ENCODE measurements around the gene DGKB.

The DGKB gene

GRCh38 chr7:14902589-14903067 is at the start of gene DGKB:
Gene DGKB, minus strand, starts transcription at chr7:14902751.
- Histone ChIP-seq H3K9me3 (ENCODE audit: control insufficient read depth in 1 of 2, low read length in 2 of 2) (no peaks in the 10 kb centered on the region), H3K27ac (ENCODE audit: low read length) (peak within 1 kb of the TSS; percentile 7), H3K27me3 (ENCODE audit: low read depth, low read length) (no peaks in the 10 kb centered on the region), H3K36me3 (ENCODE audit: control insufficient read depth in 1 of 2, insufficient read depth in 2 of 2, low read length in 2 of 2) (no peaks in the 10 kb centered on the region), H3K4me1 (ENCODE audit: control insufficient read depth in 1 of 2, insufficient read depth in 2 of 2, low read length in 2 of 2) (no peaks in the 10 kb centered on the region), H3K4me3 (ENCODE audit: low read depth in 1 of 2, low read length in 2 of 2) (peak within 1 kb of the TSS; percentile 63 to 70)

- Histone ChIP-seq H3K27ac (ENCODE audit: low read length) (no peak overlapping the region), H3K36me3 (ENCODE audit: control insufficient read depth in 1 of 2, insufficient read depth in 2 of 2, low read length in 2 of 2) (no peaks in the 10 kb centered on the region), H3K27me3 (ENCODE audit: low read depth, low read length) (no peaks in the 10 kb centered on the region), H3K9me3 (ENCODE audit: control insufficient read depth in 1 of 2, low read length in 2 of 2) (no peaks in the 10 kb centered on the region), H3K4me3 (ENCODE audit: low read depth in 1 of 2, low read length in 2 of 2) (no peak overlapping the region), H3K4me1 (ENCODE audit: control insufficient read depth in 1 of 2, insufficient read depth in 2 of 2, low read length in 2 of 2) (no peaks in the 10 kb centered on the region)
These were observed 47.5 kb upstream of the DGKB start for GRCh38 chr7:14950013-14950412.

GRCh38 chr7:14938181-14938580 is 35.6 kb upstream of the DGKB start:
- no peaks in the 10 kb centered on the region for H3K4me1 ChIP-seq (ENCODE audit: control insufficient read depth in 1 of 2, insufficient read depth in 2 of 2, low read length in 2 of 2)
- no peak overlapping the region for H3K27ac ChIP-seq (ENCODE audit: low read length)
- H3K9me3 ChIP-seq (ENCODE audit: control insufficient read depth in 1 of 2, low read length in 2 of 2): no peaks in the 10 kb centered on the region

GRCh38 chr7:14937581-14937980 is 35.0 kb upstream of the DGKB start:
- H3K36me3 ChIP-seq (ENCODE audit: control insufficient read depth in 1 of 2, insufficient read depth in 2 of 2, low read length in 2 of 2): no peaks in the 10 kb centered on the region
- H3K27me3 ChIP-seq (ENCODE audit: low read depth, low read length): no peaks in the 10 kb centered on the region
- no peak overlapping the region for H3K4me3 ChIP-seq (ENCODE audit: low read depth in 1 of 2, low read length in 2 of 2)
- no peaks in the 10 kb centered on the region for H3K4me1 ChIP-seq (ENCODE audit: control insufficient read depth in 1 of 2, insufficient read depth in 2 of 2, low read length in 2 of 2)
- H3K27ac ChIP-seq (ENCODE audit: low read length): no peak overlapping the region
- no peaks in the 10 kb centered on the region for H3K9me3 ChIP-seq (ENCODE audit: control insufficient read depth in 1 of 2, low read length in 2 of 2)

More at GRCh38 chr7:14938181-14938580, 35.6 kb upstream of the DGKB start:
- Histone ChIP-seq H3K27me3 (ENCODE audit: low read depth, low read length) (no peaks in the 10 kb centered on the region), H3K4me3 (ENCODE audit: low read depth in 1 of 2, low read length in 2 of 2) (no peak overlapping the region), H3K36me3 (ENCODE audit: control insufficient read depth in 1 of 2, insufficient read depth in 2 of 2, low read length in 2 of 2) (no peaks in the 10 kb centered on the region)

GRCh38 chr7:14936554-14936953 is 34.0 kb upstream of the DGKB start:
- Histone ChIP-seq H3K4me1 (ENCODE audit: control insufficient read depth in 1 of 2, insufficient read depth in 2 of 2, low read length in 2 of 2) (no peaks in the 10 kb centered on the region), H3K36me3 (ENCODE audit: control insufficient read depth in 1 of 2, insufficient read depth in 2 of 2, low read length in 2 of 2) (no peaks in the 10 kb centered on the region), H3K9me3 (ENCODE audit: control insufficient read depth in 1 of 2, low read length in 2 of 2) (no peaks in the 10 kb centered on the region), H3K27ac (ENCODE audit: low read length) (no peak overlapping the region), H3K27me3 (ENCODE audit: low read depth, low read length) (no peaks in the 10 kb centered on the region), H3K4me3 (ENCODE audit: low read depth in 1 of 2, low read length in 2 of 2) (no peak overlapping the region)

- Histone ChIP-seq H3K27ac (ENCODE audit: low read length) (no peak overlapping the region), H3K4me1 (ENCODE audit: control insufficient read depth in 1 of 2, insufficient read depth in 2 of 2, low read length in 2 of 2) (no peaks in the 10 kb centered on the region), H3K4me3 (ENCODE audit: low read depth in 1 of 2, low read length in 2 of 2) (no peak overlapping the region), H3K9me3 (ENCODE audit: control insufficient read depth in 1 of 2, low read length in 2 of 2) (no peaks in the 10 kb centered on the region), H3K36me3 (ENCODE audit: control insufficient read depth in 1 of 2, insufficient read depth in 2 of 2, low read length in 2 of 2) (no peaks in the 10 kb centered on the region), H3K27me3 (ENCODE audit: low read depth, low read length) (no peaks in the 10 kb centered on the region)
These were observed 32.3 kb upstream of the DGKB start for GRCh38 chr7:14934839-14935238.

GRCh38 chr7:14931511-14932215 is 29.1 kb upstream of the DGKB start:
- H3K4me1 ChIP-seq (ENCODE audit: control insufficient read depth in 1 of 2, insufficient read depth in 2 of 2, low read length in 2 of 2): no peaks in the 10 kb centered on the region
- no peaks in the 10 kb centered on the region for H3K27me3 ChIP-seq (ENCODE audit: low read depth, low read length)
- no peaks in the 10 kb centered on the region for H3K36me3 ChIP-seq (ENCODE audit: control insufficient read depth in 1 of 2, insufficient read depth in 2 of 2, low read length in 2 of 2)

GRCh38 chr7:14924398-14924797 is 21.8 kb upstream of the DGKB start:
- Histone ChIP-seq H3K4me3 (ENCODE audit: low read depth in 1 of 2, low read length in 2 of 2) (no peak overlapping the region), H3K27ac (ENCODE audit: low read length) (no peak overlapping the region), H3K36me3 (ENCODE audit: control insufficient read depth in 1 of 2, insufficient read depth in 2 of 2, low read length in 2 of 2) (no peaks in the 10 kb centered on the region), H3K9me3 (ENCODE audit: control insufficient read depth in 1 of 2, low read length in 2 of 2) (peaks cover 0 to 2% of the 10 kb centered on the region in 2 donors), H3K4me1 (ENCODE audit: control insufficient read depth in 1 of 2, insufficient read depth in 2 of 2, low read length in 2 of 2) (no peaks in the 10 kb centered on the region), H3K27me3 (ENCODE audit: low read depth, low read length) (no peaks in the 10 kb centered on the region)

More at GRCh38 chr7:14931511-14932215, 29.1 kb upstream of the DGKB start:
- Histone ChIP-seq H3K9me3 (ENCODE audit: control insufficient read depth in 1 of 2, low read length in 2 of 2) (no peaks in the 10 kb centered on the region), H3K4me3 (ENCODE audit: low read depth in 1 of 2, low read length in 2 of 2) (no peak overlapping the region), H3K27ac (ENCODE audit: low read length) (no peak overlapping the region)

- Histone ChIP-seq H3K27ac (ENCODE audit: low read length) (no peak overlapping the region), H3K27me3 (ENCODE audit: low read depth, low read length) (no peaks in the 10 kb centered on the region), H3K4me1 (ENCODE audit: control insufficient read depth in 1 of 2, insufficient read depth in 2 of 2, low read length in 2 of 2) (no peaks in the 10 kb centered on the region), H3K4me3 (ENCODE audit: low read depth in 1 of 2, low read length in 2 of 2) (no peak overlapping the region), H3K36me3 (ENCODE audit: control insufficient read depth in 1 of 2, insufficient read depth in 2 of 2, low read length in 2 of 2) (no peaks in the 10 kb centered on the region), H3K9me3 (ENCODE audit: control insufficient read depth in 1 of 2, low read length in 2 of 2) (no peaks in the 10 kb centered on the region)
These were observed 8.5 kb upstream of the DGKB start for GRCh38 chr7:14911077-14911476.

- no peak overlapping the region for H3K27ac ChIP-seq (ENCODE audit: low read length)
- H3K4me1 ChIP-seq (ENCODE audit: control insufficient read depth in 1 of 2, insufficient read depth in 2 of 2, low read length in 2 of 2): no peaks in the 10 kb centered on the region
- no peaks in the 10 kb centered on the region for H3K27me3 ChIP-seq (ENCODE audit: low read depth, low read length)
- H3K9me3 ChIP-seq (ENCODE audit: control insufficient read depth in 1 of 2, low read length in 2 of 2): no peaks in the 10 kb centered on the region
- H3K36me3 ChIP-seq (ENCODE audit: control insufficient read depth in 1 of 2, insufficient read depth in 2 of 2, low read length in 2 of 2): no peaks in the 10 kb centered on the region
- H3K4me3 ChIP-seq (ENCODE audit: low read depth in 1 of 2, low read length in 2 of 2): no peak overlapping the region
These were observed 6.1 kb upstream of the DGKB start for GRCh38 chr7:14908697-14909096.

- H3K9me3 ChIP-seq (ENCODE audit: control insufficient read depth in 1 of 2, low read length in 2 of 2): no peaks in the 10 kb centered on the region
- no peak overlapping the region for H3K27ac ChIP-seq (ENCODE audit: low read length)
- H3K27me3 ChIP-seq (ENCODE audit: low read depth, low read length): no peaks in the 10 kb centered on the region
- no peaks in the 10 kb centered on the region for H3K4me1 ChIP-seq (ENCODE audit: control insufficient read depth in 1 of 2, insufficient read depth in 2 of 2, low read length in 2 of 2)
- no peaks in the 10 kb centered on the region for H3K36me3 ChIP-seq (ENCODE audit: control insufficient read depth in 1 of 2, insufficient read depth in 2 of 2, low read length in 2 of 2)
- H3K4me3 ChIP-seq (ENCODE audit: low read depth in 1 of 2, low read length in 2 of 2): no peak overlapping the region
These were observed 3.2 kb upstream of the DGKB start for GRCh38 chr7:14905764-14906163.

- no peaks in the 10 kb centered on the region for H3K27me3 ChIP-seq (ENCODE audit: low read depth, low read length)
- no peak overlapping the region for H3K27ac ChIP-seq (ENCODE audit: low read length)
- no peaks in the 10 kb centered on the region for H3K9me3 ChIP-seq (ENCODE audit: control insufficient read depth in 1 of 2, low read length in 2 of 2)
- no peaks in the 10 kb centered on the region for H3K36me3 ChIP-seq (ENCODE audit: control insufficient read depth in 1 of 2, insufficient read depth in 2 of 2, low read length in 2 of 2)
- H3K4me3 ChIP-seq (ENCODE audit: low read depth in 1 of 2, low read length in 2 of 2): peak overlapping the region in 1 of 2 donors; percentile 10
- no peaks in the 10 kb centered on the region for H3K4me1 ChIP-seq (ENCODE audit: control insufficient read depth in 1 of 2, insufficient read depth in 2 of 2, low read length in 2 of 2)
These were observed 2.5 kb downstream of the DGKB start for GRCh38 chr7:14900051-14900450.

All from muscle layer of duodenum (tissue), 2 donors.